HCT116 (cell line): ENCODE data around the gene CRACDL. TPM values are rescaled to one million over a fixed set of nuclear protein-coding genes. Genes with fewer than 3 reads are reported as not detected.

Experiments used
- ATAC-seq: fragments of 200-7000 bp; cut with Tn5 transposase; 2 replicates; pipeline ENCODE4 v1.9.1; 2020; ENCODE audit warnings: mild to moderate bottlenecking, moderate library complexity
- BruUV-seq: library from RNA; stranded (reverse); fragments of 400-500 nt; replicated peaks from 2 replicates; lab custom pipeline; 2021; lab: Mats Ljungman, UMichigan
- CTCF ChIA-PET: fragments of 300-600 bp; sonication (Branson Sonifier 250); formaldehyde crosslinking; loops from one replicate; lab custom pipeline; 2021; ENCODE audit warnings: antibody characterized with exemption; lab: Charles Lee
- POLR2A ChIA-PET: fragments of 300-600, 350-600 bp; sonication (Branson Sonifier 250); formaldehyde crosslinking; loops from one replicate; lab custom pipeline; 2021; ENCODE audit warnings: antibody characterized with exemption; lab: Charles Lee
- RAD21 ChIA-PET, 2 experiments: fragments of 300-600 bp; sonication (Branson Sonifier 250); formaldehyde crosslinking; loops; one replicate each; lab custom pipeline; 2023; ENCODE audit warnings: low total read pairs in 2 of 2; ENCODE audit not compliant: uncharacterized antibody in 2 of 2, unreplicated experiment in 2 of 2, low non-redundant PET in 1 of 2; lab: Charles Lee
- DNase-seq: peaks from one replicate; pipeline ENCODE4 v3.0.0-alpha.2; 2010; ENCODE audit warnings: low read depth, low spot score
- H2AFZ ChIP-seq: fragments of 200-600 bp; shearing (Covaris generic), sonication (generic); 2 replicates; pipeline ENCODE4 v1.6.1; 2017; ENCODE audit warnings: low read depth, mixed run types, mixed read lengths, antibody characterized with exemption, low read length; ENCODE audit not compliant: poor library complexity, severe bottlenecking
- H3K27ac ChIP-seq: 2 replicates; pipeline ENCODE4 v1.5.1; 2012; ENCODE audit warnings: low read depth, low read length
- H3K27me3 ChIP-seq: fragments of 200-600 bp; sonication (generic); 2 replicates; pipeline ENCODE4 v1.6.1; 2016; ENCODE audit warnings: mixed run types, low read length, mixed read lengths; ENCODE audit not compliant: insufficient read depth
- H3K36me3 ChIP-seq, 2 experiments: fragments of 200-500 bp in 1 of 2; fragments of 200-600 bp in 1 of 2; sonication (Bioruptor generic) in 1 of 2; sonication (generic) in 1 of 2; 2 replicates each; pipeline versions ENCODE4 v1.5.1 to v1.6.1; 2014 to 2016; ENCODE audit warnings: low read length in 2 of 2, inconsistent platforms in 1 of 2, mixed read lengths in 1 of 2, mixed run types in 1 of 2; ENCODE audit not compliant: insufficient read depth in 2 of 2, control insufficient read depth in 1 of 2
- H3K4me1 ChIP-seq, 2 experiments: fragments of 200-600 bp in 1 of 2; sonication (generic) in 1 of 2; 2 replicates each; pipeline versions ENCODE4 v1.5.1 to v1.6.1; 2012 to 2017; ENCODE audit warnings: low read length in 2 of 2, inconsistent platforms in 1 of 2, mild to moderate bottlenecking in 1 of 2, mixed read lengths in 1 of 2, mixed run types in 1 of 2, moderate library complexity in 1 of 2; ENCODE audit not compliant: insufficient read depth in 2 of 2, control insufficient read depth in 1 of 2
- H3K4me2 ChIP-seq: fragments of 200-600 bp; sonication (generic); 2 replicates; pipeline ENCODE4 v1.6.1; 2017; ENCODE audit warnings: mixed run types, low read length, mixed read lengths
- H3K4me3 ChIP-seq, 2 experiments: fragments of 200-600 bp in 1 of 2; sonication (generic) in 1 of 2; replicated peaks in 1 of 2; 2 replicates each; pipeline ENCODE4 v1.5.1; 2011 to 2016; ENCODE audit warnings: low read length in 2 of 2, control low read depth in 1 of 2, low read depth in 1 of 2, mild to moderate bottlenecking in 1 of 2, mixed read lengths in 1 of 2, mixed run types in 1 of 2
- H3K79me2 ChIP-seq: fragments of 200-600 bp; sonication (generic); 2 replicates; pipeline ENCODE4 v1.6.1; 2017; ENCODE audit warnings: mild to moderate bottlenecking, mixed run types, low read length, moderate library complexity, mixed read lengths; ENCODE audit not compliant: insufficient read depth
- H3K9ac ChIP-seq: fragments of 200-600 bp; sonication (generic); 2 replicates; pipeline ENCODE4 v1.6.1; 2016; ENCODE audit warnings: low read length, mixed read lengths
- H3K9me2 ChIP-seq: fragments of 200-600 bp; sonication (generic), shearing (Covaris generic); 2 replicates; pipeline ENCODE4 v1.6.1; 2017; ENCODE audit warnings: mixed run types, mild to moderate bottlenecking, moderate library complexity; ENCODE audit not compliant: insufficient read depth
- H3K9me3 ChIP-seq, 2 experiments: fragments of 200-500 bp in 1 of 2; fragments of 200-600 bp in 1 of 2; sonication (Bioruptor generic) in 1 of 2; sonication (generic) in 1 of 2; 2 replicates each; pipeline ENCODE4 v1.6.1; 2014 to 2017; ENCODE audit warnings: low read length in 2 of 2, mixed read lengths in 2 of 2, inconsistent platforms in 1 of 2, low read depth in 1 of 2, mild to moderate bottlenecking in 1 of 2, mixed run types in 1 of 2, moderate library complexity in 1 of 2; ENCODE audit not compliant: control insufficient read depth in 1 of 2, insufficient read depth in 1 of 2
- H4K20me1 ChIP-seq: fragments of 200-600 bp; sonication (generic), shearing (Covaris generic); 2 replicates; pipeline ENCODE4 v1.6.1; 2017; ENCODE audit warnings: mixed run types, mild to moderate bottlenecking, moderate library complexity; ENCODE audit not compliant: insufficient read depth
- ATF3 ChIP-seq: IDR thresholded peaks from 2 replicates; pipeline ENCODE4 v1.6.1; 2012
- CBX3 ChIP-seq: IDR thresholded peaks from 2 replicates; pipeline ENCODE4 v1.6.1; 2012; ENCODE audit warnings: low read depth
- CEBPB ChIP-seq: IDR thresholded peaks from 2 replicates; pipeline ENCODE4 v1.6.1; 2012; ENCODE audit warnings: low read depth
- EGR1 ChIP-seq: IDR thresholded peaks from 2 replicates; pipeline ENCODE4 v1.6.1; 2012; ENCODE audit warnings: low read depth
- ELF1 ChIP-seq: IDR thresholded peaks from 2 replicates; pipeline ENCODE4 v1.6.1; 2012; ENCODE audit warnings: low read depth, borderline replicate concordance
- EZH2 ChIP-seq: fragments of 200-600 bp; sonication (generic); IDR thresholded peaks from 2 replicates; pipeline ENCODE4 v1.6.1; 2017; ENCODE audit warnings: antibody characterized with exemption, mixed run types
- EZH2phosphoT487 ChIP-seq: fragments of 200-600 bp; IDR thresholded peaks from 2 replicates; pipeline ENCODE4 v1.6.1; 2018; ENCODE audit warnings: antibody characterized with exemption, borderline replicate concordance
- FOSL1 ChIP-seq: IDR thresholded peaks from 2 replicates; pipeline ENCODE4 v1.6.1; 2012; ENCODE audit warnings: low read depth
- POLR2A ChIP-seq: IDR thresholded peaks from 2 replicates; pipeline ENCODE4 v1.7.0; 2011; ENCODE audit warnings: borderline replicate concordance; ENCODE audit not compliant: insufficient read depth, insufficient read length; ENCODE audit errors: extremely low read depth
- POLR2AphosphoS5 ChIP-seq: IDR thresholded peaks from 2 replicates; pipeline ENCODE4 v1.6.1; 2011; ENCODE audit warnings: mild to moderate bottlenecking, low read depth, low read length, moderate library complexity
- RAD21 ChIP-seq: IDR thresholded peaks from 2 replicates; pipeline ENCODE4 v1.6.1; 2012; ENCODE audit warnings: low read depth, mild to moderate bottlenecking
- REST ChIP-seq: IDR thresholded peaks from 2 replicates; pipeline ENCODE4 v1.6.1; 2012; ENCODE audit warnings: low read depth
- SIN3A ChIP-seq: IDR thresholded peaks from 2 replicates; pipeline ENCODE4 v1.6.1; 2012; ENCODE audit warnings: low read depth
- SP1 ChIP-seq: IDR thresholded peaks from 2 replicates; pipeline ENCODE4 v1.6.1; 2012; ENCODE audit warnings: low read depth
- SRF ChIP-seq: IDR thresholded peaks from 2 replicates; pipeline ENCODE4 v1.6.1; 2012; ENCODE audit warnings: low read depth
- TCF7L2 ChIP-seq: IDR thresholded peaks from 2 replicates; pipeline ENCODE4 v1.7.0; 2011; ENCODE audit warnings: borderline replicate concordance, inconsistent platforms; ENCODE audit not compliant: insufficient read depth, insufficient read length; ENCODE audit errors: extremely low read depth
- ZBTB33 ChIP-seq: IDR thresholded peaks from 2 replicates; pipeline ENCODE4 v1.6.1; 2011; ENCODE audit warnings: mild to moderate bottlenecking, low read length, moderate library complexity; ENCODE audit not compliant: insufficient replicate concordance; ENCODE audit errors: extremely low read depth
- ZNF274 ChIP-seq: fragments of 200-500 bp; sonication (Bioruptor generic); IDR thresholded peaks from 2 replicates; pipeline ENCODE4 v1.6.1; 2014; ENCODE audit warnings: mild to moderate bottlenecking, low read depth, low read length, inconsistent platforms
- intact Hi-C: fragments of 100-400 bp; cut with micrococcal nuclease; formaldehyde crosslinking; loops from 2 replicates; pipeline ENCODE4 v1.10.0; 2022
- total RNA-seq: library from RNA; stranded (reverse); gene quantifications from one replicate; pipeline ENCODE4 v1.2.1, GENCODE V29; 2021; ENCODE audit not compliant: unreplicated experiment

The CRACDL gene
- total RNA-seq, 1 experiment from 2014 or later = 1.1 TPM

GRCh38 chr2:98773907-98774306 is 162.1 kb downstream of the CRACDL start (continued):
- no peak for TF ChIP-seq ELF1
- no peak for TF ChIP-seq EZH2
- no peak for TF ChIP-seq CBX3
- no peak for TF ChIP-seq FOSL1
- no peak for TF ChIP-seq EGR1
- no peak for TF ChIP-seq EZH2phosphoT487
- no peak for TF ChIP-seq TCF7L2
- no peak for TF ChIP-seq CEBPB
- no peak for TF ChIP-seq SRF
- no peak for TF ChIP-seq SIN3A
- no peak for TF ChIP-seq POLR2A
- no peak for TF ChIP-seq RAD21
- TF ChIP-seq ZNF274 = no peak
- no peak for TF ChIP-seq SP1

GRCh38 chr2:98773169-98773568 is 162.9 kb downstream of the CRACDL start:
- ChIA-PET CTCF (no interaction called here), POLR2A (no interaction called here), RAD21 (no interaction called here)
- intact Hi-C loops = no loop called here
- Histone ChIP-seq H4K20me1 (no peaks in the 10 kb centered on the region), H2AFZ (no peak overlapping the region), H3K79me2 (no peaks in the 10 kb centered on the region), H3K9ac (no peak overlapping the region), H3K27ac (no peak overlapping the region), H3K36me3 (no peaks in the 10 kb centered on the region), H3K9me3 (no peaks in the 10 kb centered on the region), H3K27me3 (no peaks in the 10 kb centered on the region), H3K4me2 (no peak overlapping the region), H3K4me1 (no peaks in the 10 kb centered on the region), H3K9me2 (no peaks in the 10 kb centered on the region), H3K4me3 (no peak overlapping the region)
- no peak for TF ChIP-seq ELF1
- TF ChIP-seq POLR2A = no peak
- TF ChIP-seq REST = no peak
- TF ChIP-seq ZBTB33 = no peak
- TF ChIP-seq EGR1 = no peak
- TF ChIP-seq POLR2AphosphoS5 = no peak
- TF ChIP-seq SP1 = no peak
- no peak for TF ChIP-seq ATF3
- ATAC-seq (no peak), DNase-seq (no peak)
- no TSS peak for BruUV-seq
